Stomach (tissue), 9 donors: ENCODE data around the gene EPB41. TPM values are rescaled to one million over a fixed set of nuclear protein-coding genes. Genes with fewer than 3 reads are reported as not detected.
A peak's percentile ranks its signal among the peaks of the same experiment; 100 is the strongest.

Experiments used
- DNase-seq, 2 donors: peaks; one replicate each; pipeline versions ENCODE4 v3.0.0 to v3.0.0-alpha.2; 2013 to 2019
- H3K27ac ChIP-seq, 5 donors: fragments of 200-600 bp in 4 of 5; sonication (generic) in 4 of 5; one replicate each; pipeline ENCODE4 v1.5.1; 2013 to 2019; ENCODE audit warnings: mild to moderate bottlenecking in 1 of 5, moderate library complexity in 1 of 5
- H3K27me3 ChIP-seq, 3 donors: fragments of 200-600 bp; sonication (generic); one replicate each; pipeline ENCODE4 v1.5.1; 2017 to 2019; ENCODE audit warnings: mixed run types in 1 of 3
- H3K36me3 ChIP-seq, 4 donors: fragments of 200-600 bp; sonication (generic); 1 replicate in 3 of 4; 2 replicates in 1 of 4; pipeline ENCODE4 v1.5.1; 2016 to 2019
- H3K4me1 ChIP-seq, 4 donors: fragments of 200-600 bp; sonication (generic); one replicate each; pipeline ENCODE4 v1.5.1; 2016 to 2019
- H3K4me3 ChIP-seq, 4 donors: fragments of 200-600 bp; sonication (generic) in 3 of 4; one replicate each; pipeline ENCODE4 v1.5.1; 2016 to 2019; ENCODE audit warnings: mild to moderate bottlenecking in 1 of 4
- H3K9me3 ChIP-seq, 4 donors: fragments of 200-600 bp; sonication (generic); one replicate each; pipeline ENCODE4 v1.5.1; 2016 to 2019
- CTCF ChIP-seq, 7 experiments: fragments of 450-650 bp in 4 of 7; fragments of 200-600 bp in 3 of 7; sonication (generic) in 3 of 7; IDR thresholded peaks; one replicate each; pipeline ENCODE4 v1.5.1; 2016 to 2019; ENCODE audit warnings: antibody characterized with exemption in 7 of 7, control low read depth in 2 of 7, mild to moderate bottlenecking in 1 of 7
- EP300 ChIP-seq: sonication (generic); formaldehyde crosslinking; IDR thresholded peaks from one replicate; pipeline ENCODE4 v1.6.1; 2017; ENCODE audit warnings: antibody characterized with exemption
- POLR2A ChIP-seq, 4 donors: fragments of 450-650 bp; IDR thresholded peaks; one replicate each; pipeline ENCODE4 v1.6.1; 2016; ENCODE audit warnings: antibody characterized with exemption in 4 of 4, control low read depth in 2 of 4, mild to moderate bottlenecking in 1 of 4, moderate library complexity in 1 of 4
- POLR2AphosphoS5 ChIP-seq, 3 donors: sonication (generic); formaldehyde crosslinking; IDR thresholded peaks; one replicate each; pipeline ENCODE4 v1.6.1; 2016; ENCODE audit warnings: antibody characterized with exemption in 3 of 3
- WGBS, 5 donors: extraction: QIAGEN DNeasy Blood & Tissue Kit in 3 of 5; methylation state at CpG; one replicate each; pipeline versions ENCODE4 v1.1.5 to v1.1.7; 2013 to 2018; 5-methylcytosine and 5-hydroxymethylcytosine counted together
- intact Hi-C: fragments of 100-400 bp; cut with DNase I; formaldehyde crosslinking; loops from one replicate; pipeline ENCODE4 v1.15.1; 2023; ENCODE audit warnings: low total_unique reads
- polyA plus RNA-seq, 3 donors: library from polyadenylated mRNA; stranded (reverse); fragments of 200-250 nt; gene quantifications; one replicate each; pipeline ENCODE4 v1.2.3, GENCODE V29; 2013
- total RNA-seq, 5 donors: library from RNA; depleted of rRNA; stranded (reverse); fragments of >200 nt; gene quantifications; one replicate each; pipeline versions ENCODE4 v1.1.0 to v1.2.3, GENCODE V29; 2014 to 2016
- donor health status: healthy with polysubstance abuse.
- donor health status: Bipolar disorder and iron deficiency.
- donor health status: healthy.

Gene EPB41
- total and polyA plus RNA-seq, 8 donors, result 6.4 to 112 (median 48.1) TPM

DNA sequence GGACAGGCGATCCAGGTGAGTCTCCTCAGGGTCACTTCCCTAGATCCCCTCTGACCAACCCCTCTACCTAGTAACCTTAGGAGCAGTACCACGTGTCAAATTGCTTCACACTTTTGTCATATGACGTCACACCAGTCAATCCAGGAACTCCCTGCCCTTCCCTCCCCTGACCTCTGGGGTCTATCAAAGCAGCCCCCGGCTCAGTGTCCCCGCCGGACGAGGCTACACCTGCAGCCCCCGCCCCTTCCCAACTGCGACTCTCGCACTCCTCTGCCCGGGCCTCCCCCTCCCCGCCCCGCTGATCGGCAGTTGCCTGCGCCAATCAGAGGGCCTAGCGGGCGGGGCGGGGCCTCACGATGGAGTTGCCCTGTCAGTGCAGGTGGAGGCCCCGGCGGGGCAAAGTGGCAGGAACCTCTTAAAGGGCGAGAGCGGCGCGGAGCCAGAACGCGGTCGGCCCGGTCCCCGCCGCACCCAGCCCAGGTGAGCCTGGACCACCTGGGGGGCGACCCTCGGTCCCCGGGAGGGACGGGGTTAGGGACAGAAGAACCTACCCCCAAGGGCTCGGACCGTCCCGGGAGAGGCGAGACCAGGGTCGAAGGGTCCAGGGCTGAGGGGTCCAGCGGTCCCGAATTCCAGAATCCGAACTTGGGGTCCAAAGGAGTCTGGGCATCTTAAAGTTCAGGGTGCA lies 27.5 kb upstream of the EPB41 start:
- no peaks in the 10 kb centered on the region for H3K27me3 ChIP-seq

DNA sequence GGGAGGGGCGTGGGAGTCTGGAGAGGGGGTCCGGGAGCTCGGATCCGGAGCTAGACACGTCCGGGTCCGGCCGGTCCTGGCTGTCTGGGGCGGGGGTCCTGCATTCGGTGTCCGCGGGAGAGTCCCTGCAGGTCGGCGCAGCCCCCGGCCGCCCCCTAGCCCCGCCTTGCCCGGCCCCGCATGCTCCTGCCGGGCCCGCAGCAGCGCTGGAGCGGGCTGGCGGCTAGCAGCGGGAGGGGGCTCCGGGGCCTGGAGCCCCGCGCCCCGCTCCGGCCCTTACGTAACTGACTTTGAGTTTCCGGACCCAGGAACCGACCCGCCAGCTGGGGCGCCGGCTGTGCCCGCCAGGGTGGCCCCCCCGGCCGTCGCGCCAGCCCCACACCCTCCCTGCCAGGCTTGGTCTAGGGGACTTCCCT lies 26.9 kb upstream of the EPB41 start:
- TF ChIP-seq POLR2AphosphoS5 (IDR thresholded peaks at IDR 0.05) (no peak), CTCF (IDR thresholded peaks at IDR 0.05) (no peak), EP300 (no peak), POLR2A (IDR thresholded peaks at IDR 0.05) (no peak)
- H3K27me3 ChIP-seq, result no peaks in the 10 kb centered on the region
- H3K4me1 ChIP-seq, result peaks cover 38 to 61% (median 56%) of the 10 kb centered on the region in 4 donors
- no peaks in the 10 kb centered on the region for H3K9me3 ChIP-seq
- H3K4me3 ChIP-seq, result peak overlapping the region; percentile 63 to 96 (median 72)
- 0 to 1% (median 0%) methylated on average over 22 to 41 of the region's 41 CpGs for WGBS, 5 donors
- no peaks in the 10 kb centered on the region for H3K36me3 ChIP-seq
- intact Hi-C loops, result loop anchor here (10.0 kb wide), 1 partner anchor 317 kb away; no protein-coding TSS in a partner anchor
- peak overlapping the region; percentile 78 to 86 (median 82) for H3K27ac ChIP-seq
- DNase-seq, result peak; percentile 42 to 73

More for the DNA sequence above, 27.5 kb upstream of the EPB41 start:
- DNase-seq, result peak; percentile 92 to 96
- intact Hi-C loops, result loop anchor here (10.0 kb wide), 1 partner anchor 318 kb away; no protein-coding TSS in a partner anchor
- peak overlapping the region; percentile 78 to 86 (median 82) for H3K27ac ChIP-seq
- peaks cover 38 to 66% (median 61%) of the 10 kb centered on the region in 4 donors for H3K4me1 ChIP-seq
- WGBS, 5 donors, result 1 to 5% (median 2%) methylated on average over 19 to 43 of the region's 43 CpGs
- no peaks in the 10 kb centered on the region for H3K36me3 ChIP-seq
- no peaks in the 10 kb centered on the region for H3K9me3 ChIP-seq
- peak overlapping the region; percentile 63 to 96 (median 72) for H3K4me3 ChIP-seq
- peak in 1 of 4 donors; percentile 22 for TF ChIP-seq POLR2A (IDR thresholded peaks at IDR 0.05)
- TF ChIP-seq CTCF (IDR thresholded peaks at IDR 0.05), result no peak
- peak; percentile 32 to 85 (median 82) for TF ChIP-seq POLR2AphosphoS5 (IDR thresholded peaks at IDR 0.05)

DNA sequence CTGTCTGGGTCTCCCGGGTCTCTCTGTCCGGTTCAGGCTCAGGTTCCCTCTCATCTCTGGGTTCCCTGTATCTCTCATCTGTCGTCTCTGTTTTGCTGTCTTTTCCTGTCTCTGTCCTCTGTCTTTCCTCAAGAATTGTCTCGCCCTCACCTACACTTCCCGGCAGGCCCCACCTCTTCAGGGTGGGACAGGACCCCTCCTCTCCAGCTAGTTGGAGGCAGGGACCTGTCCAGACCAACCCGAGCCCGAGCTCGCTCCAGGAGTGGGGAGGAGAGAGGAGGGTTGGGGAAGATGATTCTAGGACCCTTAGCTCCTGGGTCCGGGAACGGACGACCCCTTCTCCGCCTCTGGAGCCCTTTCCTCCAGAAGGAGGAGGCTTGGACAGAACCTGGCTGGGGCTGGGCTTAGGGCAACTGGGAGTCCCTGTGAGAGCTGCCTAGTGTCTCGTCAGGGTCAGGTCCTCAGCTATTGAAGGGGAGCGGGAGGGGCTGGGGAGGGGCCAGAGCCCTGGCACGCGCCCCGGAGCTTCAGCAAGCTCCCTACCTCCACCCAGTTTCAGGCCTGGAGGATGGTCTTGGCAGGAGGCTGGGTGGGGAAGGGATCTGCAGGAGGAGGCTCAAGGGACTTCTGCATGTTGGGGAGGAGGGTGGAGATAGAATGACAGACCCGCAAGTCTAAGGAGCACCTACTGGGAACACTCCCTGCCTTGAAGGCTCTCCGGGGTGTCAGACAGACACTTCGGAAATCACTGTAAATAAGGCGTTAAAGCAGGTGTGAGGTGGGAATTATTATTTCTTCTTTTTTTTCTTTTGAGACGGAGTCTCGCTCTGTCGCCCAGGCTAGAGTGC lies 26.3 kb upstream of the EPB41 start:
- H3K36me3 ChIP-seq, result no peaks in the 10 kb centered on the region
- peaks cover 38 to 61% (median 55%) of the 10 kb centered on the region in 4 donors for H3K4me1 ChIP-seq
- DNase-seq, result peak; percentile 44 to 67
- H3K27ac ChIP-seq, result peak overlapping the region; percentile 78 to 86 (median 82)
- no peaks in the 10 kb centered on the region for H3K9me3 ChIP-seq
- TF ChIP-seq EP300, result no peak
- no peak for TF ChIP-seq POLR2A (IDR thresholded peaks at IDR 0.05)
- no peak for TF ChIP-seq POLR2AphosphoS5 (IDR thresholded peaks at IDR 0.05)
- no peak for TF ChIP-seq CTCF (IDR thresholded peaks at IDR 0.05)
- H3K4me3 ChIP-seq, result peak overlapping the region; percentile 63 to 96 (median 72)
- WGBS, 5 donors, result 27 to 34% (median 34%) methylated on average over 24 of the region's 24 CpGs
- intact Hi-C loops, result loop anchor here (10.0 kb wide), 1 partner anchor 317 kb away; no protein-coding TSS in a partner anchor
- H3K27me3 ChIP-seq, result no peaks in the 10 kb centered on the region

DNA sequence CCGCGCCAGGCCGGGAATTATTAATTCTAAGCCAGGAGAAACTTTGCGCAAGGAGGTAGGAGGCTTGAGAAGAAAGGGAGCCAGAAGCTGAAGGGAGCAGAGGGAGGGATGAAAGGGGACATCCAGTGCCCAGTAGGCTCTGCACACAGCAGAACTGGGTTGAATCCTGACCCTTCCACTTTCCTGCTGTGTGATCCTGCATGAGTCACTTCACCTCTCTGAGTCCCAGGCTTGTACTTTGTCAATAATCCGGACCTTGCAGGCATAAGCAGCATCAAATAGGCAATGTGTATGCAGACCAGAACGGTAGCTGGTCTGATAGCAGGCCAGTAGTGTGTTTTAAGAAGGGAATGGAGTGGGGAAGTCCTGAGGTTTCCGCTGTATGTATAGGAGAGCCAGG lies 25.5 kb upstream of the EPB41 start:
- peaks cover 0 to 7% (median 5%) of the 10 kb centered on the region in 4 donors for H3K36me3 ChIP-seq
- TF ChIP-seq EP300, result no peak
- TF ChIP-seq CTCF (IDR thresholded peaks at IDR 0.05), result no peak
- no peak for TF ChIP-seq POLR2AphosphoS5 (IDR thresholded peaks at IDR 0.05)
- TF ChIP-seq POLR2A (IDR thresholded peaks at IDR 0.05), result no peak
- no peak overlapping the region for H3K27ac ChIP-seq
- intact Hi-C loops, result loop anchor here (10.0 kb wide), 1 partner anchor 316 kb away; no protein-coding TSS in a partner anchor
- peaks cover 34 to 55% (median 52%) of the 10 kb centered on the region in 4 donors for H3K4me1 ChIP-seq
- no peak overlapping the region for H3K4me3 ChIP-seq
- WGBS, 5 donors, result 85 to 93% (median 93%) methylated on average over 7 of the region's 7 CpGs
- DNase-seq, result no peak
- no peaks in the 10 kb centered on the region for H3K9me3 ChIP-seq
- no peaks in the 10 kb centered on the region for H3K27me3 ChIP-seq
